ENCODE results near the gene RGS7.

GRCh38 chr1:241306125-241306790 is 50.7 kb downstream of the RGS7 start:
- no peak for TF ChIP-seq CTCF (IDR thresholded peaks at IDR 0.05 in 8 of 11, conservative IDR thresholded peaks at IDR 0.05 in 3 of 11)
- no peak for TF ChIP-seq POLR2A (IDR thresholded peaks at IDR 0.05)
- no peak for TF ChIP-seq POLR2AphosphoS5 (IDR thresholded peaks at IDR 0.05)
